ENCODE data around the gene SLC25A21.
"Not testable (repeated sequence)": the region's sequence is repeated elsewhere in the genome, so short reads cannot be mapped to it uniquely, and the experiment has no call there.

The SLC25A21 gene

GRCh38 chr14:36986407-36986806, 186.0 kb downstream of the SLC25A21 start:
- DNase-seq (ENCODE audit: low read depth in 3 of 3) = no peak

GRCh38 chr14:36981832-36982529, 190.4 kb downstream of the SLC25A21 start:
- no peak for DNase-seq (ENCODE audit: low read depth in 3 of 3)

- not testable (repeated sequence) for DNase-seq (ENCODE audit: low read depth in 3 of 3)
Measured at GRCh38 chr14:36980413-36980812, 192.0 kb downstream of the SLC25A21 start.

GRCh38 chr14:36979863-36980262, 192.5 kb downstream of the SLC25A21 start:
- DNase-seq (ENCODE audit: low read depth in 3 of 3) = no peak

GRCh38 chr14:36976571-36977023, 195.8 kb downstream of the SLC25A21 start:
- no peak for DNase-seq (ENCODE audit: low read depth in 3 of 3)

GRCh38 chr14:36975834-36976233, 196.6 kb downstream of the SLC25A21 start:
- DNase-seq (ENCODE audit: low read depth in 3 of 3) = no peak

GRCh38 chr14:36974985-36975384, 197.4 kb downstream of the SLC25A21 start:
- no peak for DNase-seq (ENCODE audit: low read depth in 3 of 3)

GRCh38 chr14:36973806-36974442, 198.5 kb downstream of the SLC25A21 start:
- DNase-seq (ENCODE audit: low read depth in 3 of 3) = no peak

GRCh38 chr14:36971263-36971855, 201.0 kb downstream of the SLC25A21 start:
- no peak for DNase-seq (ENCODE audit: low read depth in 3 of 3)

GRCh38 chr14:36967892-36968555, 204.4 kb downstream of the SLC25A21 start:
- DNase-seq (ENCODE audit: low read depth in 3 of 3) = no peak

- DNase-seq (ENCODE audit: low read depth in 3 of 3) = no peak
Measured at GRCh38 chr14:36955967-36956366, 216.4 kb downstream of the SLC25A21 start.

GRCh38 chr14:36955376-36955775, 217.0 kb downstream of the SLC25A21 start:
- no peak for DNase-seq (ENCODE audit: low read depth in 3 of 3)

GRCh38 chr14:36952689-36953088, 219.7 kb downstream of the SLC25A21 start:
- no peak for DNase-seq (ENCODE audit: low read depth in 3 of 3)

GRCh38 chr14:36951380-36951911, 221.0 kb downstream of the SLC25A21 start:
- DNase-seq (ENCODE audit: low read depth in 3 of 3) = no peak

- DNase-seq (ENCODE audit: low read depth in 3 of 3) = no peak
Measured at GRCh38 chr14:36950812-36951211, 221.6 kb downstream of the SLC25A21 start.

GRCh38 chr14:36949371-36949770, 223.0 kb downstream of the SLC25A21 start:
- DNase-seq (ENCODE audit: low read depth in 3 of 3) = no peak

GRCh38 chr14:36948157-36948859, 224.1 kb downstream of the SLC25A21 start:
- no peak for DNase-seq (ENCODE audit: low read depth in 3 of 3)

GRCh38 chr14:36947362-36947761, 225.0 kb downstream of the SLC25A21 start:
- no peak for DNase-seq (ENCODE audit: low read depth in 3 of 3)

- no peak for DNase-seq (ENCODE audit: low read depth in 3 of 3)
Measured at GRCh38 chr14:36946872-36947271, 225.5 kb downstream of the SLC25A21 start.

GRCh38 chr14:36944307-36945010, 227.9 kb downstream of the SLC25A21 start:
- DNase-seq (ENCODE audit: low read depth in 3 of 3) = no peak

All from stimulated activated CD4-positive, alpha-beta T cell treated with anti-CD3 and anti-CD28 coated beads, TNF-alpha, amount 100 ng/mL, for 4 hours (primary cell).